ENCODE measurements around the gene BNC1. TPM values are rescaled to one million over a fixed set of nuclear protein-coding genes. Genes with fewer than 3 reads are reported as not detected.

Gene BNC1, protein sequence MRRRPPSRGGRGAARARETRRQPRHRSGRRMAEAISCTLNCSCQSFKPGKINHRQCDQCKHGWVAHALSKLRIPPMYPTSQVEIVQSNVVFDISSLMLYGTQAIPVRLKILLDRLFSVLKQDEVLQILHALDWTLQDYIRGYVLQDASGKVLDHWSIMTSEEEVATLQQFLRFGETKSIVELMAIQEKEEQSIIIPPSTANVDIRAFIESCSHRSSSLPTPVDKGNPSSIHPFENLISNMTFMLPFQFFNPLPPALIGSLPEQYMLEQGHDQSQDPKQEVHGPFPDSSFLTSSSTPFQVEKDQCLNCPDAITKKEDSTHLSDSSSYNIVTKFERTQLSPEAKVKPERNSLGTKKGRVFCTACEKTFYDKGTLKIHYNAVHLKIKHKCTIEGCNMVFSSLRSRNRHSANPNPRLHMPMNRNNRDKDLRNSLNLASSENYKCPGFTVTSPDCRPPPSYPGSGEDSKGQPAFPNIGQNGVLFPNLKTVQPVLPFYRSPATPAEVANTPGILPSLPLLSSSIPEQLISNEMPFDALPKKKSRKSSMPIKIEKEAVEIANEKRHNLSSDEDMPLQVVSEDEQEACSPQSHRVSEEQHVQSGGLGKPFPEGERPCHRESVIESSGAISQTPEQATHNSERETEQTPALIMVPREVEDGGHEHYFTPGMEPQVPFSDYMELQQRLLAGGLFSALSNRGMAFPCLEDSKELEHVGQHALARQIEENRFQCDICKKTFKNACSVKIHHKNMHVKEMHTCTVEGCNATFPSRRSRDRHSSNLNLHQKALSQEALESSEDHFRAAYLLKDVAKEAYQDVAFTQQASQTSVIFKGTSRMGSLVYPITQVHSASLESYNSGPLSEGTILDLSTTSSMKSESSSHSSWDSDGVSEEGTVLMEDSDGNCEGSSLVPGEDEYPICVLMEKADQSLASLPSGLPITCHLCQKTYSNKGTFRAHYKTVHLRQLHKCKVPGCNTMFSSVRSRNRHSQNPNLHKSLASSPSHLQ
- total RNA-seq = 98.3 and 103 TPM in 2 replicates

DNA sequence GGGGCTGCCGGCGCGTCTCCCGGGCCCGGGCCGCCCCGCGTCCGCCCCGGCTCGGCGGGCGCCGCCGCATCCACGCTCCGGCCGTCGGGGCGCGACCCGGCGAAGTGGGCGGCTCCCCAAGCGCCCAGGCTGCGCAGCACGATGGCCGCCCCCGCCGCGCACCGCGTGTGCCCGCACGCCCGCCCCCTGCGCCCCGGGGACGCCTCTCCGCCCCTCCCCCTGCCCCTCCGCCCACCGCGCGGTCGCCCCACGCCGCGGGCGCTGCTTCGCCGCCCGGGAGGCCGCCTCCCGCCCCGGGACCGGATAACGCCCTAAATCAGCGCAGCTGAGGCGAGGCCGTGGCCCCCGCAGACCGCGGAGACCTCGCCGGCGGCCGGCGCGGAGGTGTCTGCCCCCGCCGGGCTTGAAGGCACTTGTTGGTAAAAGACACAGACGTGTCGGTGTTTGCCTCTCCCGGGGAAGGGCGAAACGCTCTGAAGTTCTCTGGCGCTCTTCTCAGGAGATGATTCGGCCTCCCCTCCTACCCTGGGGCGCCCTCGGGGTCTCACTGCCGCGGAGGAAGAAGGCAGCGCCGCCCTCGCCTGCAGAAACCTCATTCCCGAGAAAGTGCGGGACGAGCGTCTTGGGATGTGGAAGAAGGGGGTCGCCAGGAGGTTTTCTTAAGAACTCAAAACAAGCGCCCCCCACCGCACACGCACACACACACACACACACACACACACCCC lies at the start of gene BNC1:
Gene BNC1 (minus strand): TSS at position 106 of the 725 bp plus-strand sequence. CDS start 36 bp downstream, at position 70.

DNA sequence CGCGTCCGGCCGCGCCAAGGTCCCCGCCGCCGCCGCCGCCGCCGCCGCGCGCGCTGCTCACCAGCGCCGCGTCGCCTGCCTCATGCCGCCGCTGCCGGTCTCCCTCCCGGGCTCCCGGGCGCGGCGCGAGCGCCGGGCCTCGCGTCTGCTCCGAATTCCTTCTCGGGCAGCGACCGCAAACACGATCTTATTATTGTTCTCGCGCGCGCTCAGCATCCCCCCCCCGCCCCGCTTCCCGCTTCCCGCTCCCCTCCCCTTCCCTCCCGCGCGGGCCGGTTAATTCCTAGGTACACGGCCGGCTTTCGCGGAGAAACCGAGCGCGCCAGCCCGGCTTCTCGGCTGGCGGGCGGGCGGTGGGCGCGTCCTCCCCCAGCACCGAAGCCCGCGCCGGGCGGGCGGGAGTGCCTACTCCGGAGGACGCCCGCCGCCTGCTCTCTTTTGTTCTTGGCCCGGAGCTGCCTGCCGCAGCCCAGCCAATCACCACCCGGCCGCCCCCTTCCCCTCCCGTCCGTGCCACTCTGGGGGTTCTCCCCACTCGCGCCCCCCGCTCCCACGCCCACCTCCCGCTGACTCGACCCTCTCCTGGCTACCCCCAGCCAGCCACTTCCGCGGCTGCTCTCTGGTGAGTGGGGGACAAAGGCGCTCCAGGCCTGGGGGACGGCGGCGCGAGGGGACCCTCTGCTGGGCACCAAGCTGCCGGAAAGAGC lies 76.7 kb downstream of the BNC1 start, which contains the start of gene HDGFL3:
Gene HDGFL3 (minus strand): TSS at position 164 of the 707 bp plus-strand sequence. CDS start 409 bp downstream, outside the sequence.

Other genes with a start within 250 kb of the BNC1 start
- 54.1 and 58.8 TPM in 2 replicates for gene BTBD1, start 217.4 kb downstream of the BNC1 start, total RNA-seq
- gene TM6SF1, start 177.0 kb downstream of the BNC1 start, total RNA-seq = 0.15 and 1.2 TPM in 2 replicates
- gene HDGFL3, start 76.8 kb downstream of the BNC1 start, total RNA-seq = 33.8 and 44.7 TPM in 2 replicates
- 0.23 and 1.5 TPM in 2 replicates for gene SH3GL3, start 162.7 kb upstream of the BNC1 start, total RNA-seq